Measurements from ENCODE around the gene NADK2. TPM values are rescaled to one million over a fixed set of nuclear protein-coding genes. Genes with fewer than 3 reads are reported as not detected.

Gene NADK2
- total and polyA plus RNA-seq, 2 donors from 2014 or later: 15.4 to 27.9 TPM

- intact Hi-C loops (cut with DNase I): no loop called here
- no peaks in the 10 kb centered on the region for H3K36me3 ChIP-seq (ENCODE audit: control insufficient read depth in 2 of 3, insufficient read depth in 3 of 3, low read length in 3 of 3)
- H3K9me3 ChIP-seq (ENCODE audit: control insufficient read depth in 2 of 3, insufficient read depth in 1 of 3, low read length in 3 of 3): no peaks in the 10 kb centered on the region
- FAIRE-seq: no peak
- DNase-seq: no peak
- no peak for TF ChIP-seq CTCF (IDR thresholded peaks at IDR 0.05; ENCODE audit: borderline replicate concordance, extremely low read depth, insufficient read depth)
- H3K4me1 ChIP-seq (ENCODE audit: control insufficient read depth in 2 of 3, insufficient read depth in 2 of 3, low read depth in 1 of 3, low read length in 3 of 3): peaks cover 0 to 10% (median 0%) of the 10 kb centered on the region in 3 donors
- no peaks in the 10 kb centered on the region for H3K27me3 ChIP-seq (ENCODE audit: control insufficient read depth, insufficient read depth, low read length)
- H3K27ac ChIP-seq (ENCODE audit: low read depth in 2 of 2, low read length in 2 of 2): no peak overlapping the region
- no peak overlapping the region for H3K4me3 ChIP-seq (ENCODE audit: low read length in 3 of 3)
- no peak overlapping the region for H3K9ac ChIP-seq (ENCODE audit: low read length in 3 of 3)
Observed at GRCh38 chr5:36281626-36282025, 39.9 kb upstream of the NADK2 start.

GRCh38 chr5:36279054-36279698 is 37.5 kb upstream of the NADK2 start:
- TF ChIP-seq CTCF (IDR thresholded peaks at IDR 0.05; ENCODE audit: borderline replicate concordance, extremely low read depth, insufficient read depth): no peak
- no peak overlapping the region for H3K27ac ChIP-seq (ENCODE audit: low read depth in 2 of 2, low read length in 2 of 2)
- no peak for DNase-seq
- H3K4me3 ChIP-seq (ENCODE audit: low read length in 3 of 3): no peak overlapping the region
- H3K9me3 ChIP-seq (ENCODE audit: control insufficient read depth in 2 of 3, insufficient read depth in 1 of 3, low read length in 3 of 3): no peaks in the 10 kb centered on the region
- FAIRE-seq: no peak
- peaks cover 0 to 13% (median 0%) of the 10 kb centered on the region in 3 donors for H3K4me1 ChIP-seq (ENCODE audit: control insufficient read depth in 2 of 3, insufficient read depth in 2 of 3, low read depth in 1 of 3, low read length in 3 of 3)
- H3K9ac ChIP-seq (ENCODE audit: low read length in 3 of 3): no peak overlapping the region
- H3K27me3 ChIP-seq (ENCODE audit: control insufficient read depth, insufficient read depth, low read length): no peaks in the 10 kb centered on the region
- H3K36me3 ChIP-seq (ENCODE audit: control insufficient read depth in 2 of 3, insufficient read depth in 3 of 3, low read length in 3 of 3): no peaks in the 10 kb centered on the region
- intact Hi-C loops (cut with DNase I): no loop called here

- Histone ChIP-seq H3K9me3 (ENCODE audit: control insufficient read depth in 2 of 3, insufficient read depth in 1 of 3, low read length in 3 of 3) (no peaks in the 10 kb centered on the region), H3K36me3 (ENCODE audit: control insufficient read depth in 2 of 3, insufficient read depth in 3 of 3, low read length in 3 of 3) (no peaks in the 10 kb centered on the region), H3K27me3 (ENCODE audit: control insufficient read depth, insufficient read depth, low read length) (no peaks in the 10 kb centered on the region), H3K4me1 (ENCODE audit: control insufficient read depth in 2 of 3, insufficient read depth in 2 of 3, low read depth in 1 of 3, low read length in 3 of 3) (peaks cover 0 to 15% (median 0%) of the 10 kb centered on the region in 3 donors), H3K4me3 (ENCODE audit: low read length in 3 of 3) (no peak overlapping the region), H3K9ac (ENCODE audit: low read length in 3 of 3) (no peak overlapping the region), H3K27ac (ENCODE audit: low read depth in 2 of 2, low read length in 2 of 2) (no peak overlapping the region)
- intact Hi-C loops (cut with DNase I): no loop called here
- FAIRE-seq (no peak), DNase-seq (no peak)
- TF ChIP-seq CTCF (IDR thresholded peaks at IDR 0.05; ENCODE audit: borderline replicate concordance, extremely low read depth, insufficient read depth): no peak
Observed at GRCh38 chr5:36277521-36278176, 35.9 kb upstream of the NADK2 start.
